HG03025 (cell line): ENCODE results near the gene CX3CR1.
A peak's percentile ranks its signal among the peaks of the same experiment; 100 is the strongest.

Experiments used
- ATAC-seq: cut with Tn5 transposase; IDR thresholded peaks from one replicate; pipeline ENCODE4 v1.9.1; 2021; ENCODE audit warnings: mild to moderate bottlenecking, moderate library complexity; ENCODE audit not compliant: unreplicated experiment, low FRiP score

Gene CX3CR1

DNA sequence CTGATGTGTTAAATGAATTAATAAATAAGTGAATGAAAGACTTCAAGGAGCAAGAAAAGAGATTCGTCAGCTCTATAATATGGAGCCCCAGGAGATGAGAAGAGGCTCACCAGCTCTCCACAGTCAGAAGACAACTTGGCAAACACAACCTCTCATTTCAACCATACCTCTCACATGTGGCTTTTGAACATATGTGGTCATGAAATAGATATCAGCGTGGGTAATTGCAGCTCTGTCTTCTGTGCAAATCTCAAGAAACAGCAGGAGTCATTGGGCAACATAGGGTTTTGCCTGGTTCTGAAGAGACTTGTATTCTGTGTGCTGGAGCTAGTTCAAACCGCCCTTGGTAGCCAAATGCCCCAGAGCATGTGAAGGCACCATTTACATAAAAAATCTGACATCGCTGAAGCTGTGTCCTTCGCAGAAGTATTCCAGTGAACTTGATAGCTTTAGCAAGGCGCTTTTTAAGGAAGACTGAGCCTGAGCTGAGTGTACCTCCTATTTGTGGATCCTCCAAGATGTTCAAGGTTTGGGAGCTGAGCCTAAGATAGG, 8.4 kb downstream of the CX3CR1 start:
- ATAC-seq = no peak

DNA sequence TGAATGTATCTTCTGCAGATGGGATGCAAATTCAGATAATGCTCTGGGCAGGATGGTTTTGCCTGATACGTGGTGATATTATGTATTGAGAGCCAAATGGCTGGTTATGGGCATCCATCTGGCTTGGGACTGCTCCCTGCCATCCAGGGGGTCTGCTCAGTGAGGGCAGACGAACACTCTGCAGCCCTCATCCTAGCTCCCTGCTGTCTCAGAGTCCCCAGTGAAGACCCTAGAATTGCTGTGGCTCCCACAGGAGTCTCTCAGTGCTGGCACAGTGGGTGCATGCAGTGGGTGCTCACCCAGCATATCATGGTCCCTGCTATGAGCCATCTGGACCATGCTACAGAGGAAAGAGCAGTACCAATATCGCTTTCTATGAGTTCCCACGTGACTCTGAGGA, 10.3 kb downstream of the CX3CR1 start:
- ATAC-seq = no peak

DNA sequence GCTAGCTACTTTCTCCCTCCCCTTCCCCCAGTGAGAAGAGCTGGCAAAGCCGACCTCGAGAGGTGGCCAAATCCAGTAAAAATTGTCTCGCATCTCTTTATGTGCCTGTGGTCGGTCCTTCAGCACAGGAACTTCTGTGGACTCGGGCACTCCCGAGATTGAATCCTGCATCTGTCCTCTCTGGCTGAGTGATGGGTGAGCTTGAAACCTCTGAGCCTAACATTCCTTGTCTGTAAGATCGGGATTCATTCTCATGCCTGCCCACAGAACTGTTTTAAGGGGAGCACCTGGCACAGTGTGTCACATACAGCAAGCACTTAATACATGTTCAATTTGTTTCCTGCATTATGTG, 11.3 kb downstream of the CX3CR1 start:
- ATAC-seq = no peak

DNA sequence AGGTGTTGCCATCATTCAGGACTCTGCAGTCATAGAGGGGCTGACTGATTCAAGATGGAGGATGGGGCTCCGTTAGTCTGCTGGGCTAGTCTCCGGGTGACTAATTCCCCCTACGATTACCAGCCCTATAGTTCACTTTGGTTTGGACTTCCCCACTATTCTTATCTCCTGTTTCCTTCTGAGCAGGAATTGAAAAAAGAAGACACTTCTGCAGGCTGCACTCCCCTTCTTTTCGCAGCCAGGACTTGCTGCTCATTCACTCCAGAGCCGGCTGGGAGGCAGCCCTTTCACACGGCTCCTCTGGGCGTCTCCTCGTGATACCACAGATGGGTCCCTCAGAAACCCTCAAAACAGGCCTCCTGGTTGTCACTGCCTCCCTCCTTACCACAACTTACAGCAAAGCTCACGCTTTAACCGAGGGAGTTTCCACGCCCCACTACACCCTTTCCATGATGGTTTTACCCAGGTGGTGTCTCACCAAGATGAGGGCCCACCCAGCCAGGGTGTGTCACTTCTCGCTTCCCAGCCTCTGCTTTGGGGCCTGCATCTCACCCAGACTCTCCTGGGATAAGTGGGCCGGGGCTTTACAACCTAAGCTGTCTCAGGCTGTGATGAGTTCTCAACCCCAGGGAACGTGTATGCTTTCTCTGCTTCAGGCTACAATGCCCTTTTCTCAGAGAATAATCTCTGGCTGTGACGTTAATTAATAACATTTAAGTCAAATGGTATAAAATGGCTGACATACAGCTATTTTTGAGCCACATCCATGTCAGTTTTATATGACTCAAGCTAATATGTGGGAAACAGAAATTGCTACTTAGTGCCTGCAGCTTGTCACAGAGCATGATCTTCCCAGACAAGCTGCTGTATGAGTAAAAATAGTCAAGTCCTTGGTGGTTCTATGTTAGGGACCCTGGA, 11.9 kb downstream of the CX3CR1 start:
- ATAC-seq = no peak

DNA sequence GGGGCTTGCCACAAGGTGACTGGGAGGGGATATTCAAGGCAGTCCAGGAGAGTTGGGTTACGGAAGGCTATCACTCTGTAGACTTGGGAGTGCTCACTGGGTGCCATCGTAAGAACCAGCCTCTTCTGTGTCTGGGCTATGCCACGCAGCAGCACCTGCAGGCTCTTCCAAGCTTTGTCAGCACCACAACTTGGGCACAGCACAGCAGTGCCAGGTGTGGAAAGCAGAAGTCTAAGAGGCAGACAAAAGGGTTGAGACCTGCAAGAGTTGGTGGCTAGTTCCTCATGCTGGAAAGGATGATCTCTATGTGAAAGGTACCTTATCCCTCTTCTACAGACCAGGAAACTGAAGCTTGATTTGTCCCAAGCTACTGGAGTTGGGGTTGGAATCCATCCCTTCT, 15.8 kb downstream of the CX3CR1 start:
- no peak for ATAC-seq

DNA sequence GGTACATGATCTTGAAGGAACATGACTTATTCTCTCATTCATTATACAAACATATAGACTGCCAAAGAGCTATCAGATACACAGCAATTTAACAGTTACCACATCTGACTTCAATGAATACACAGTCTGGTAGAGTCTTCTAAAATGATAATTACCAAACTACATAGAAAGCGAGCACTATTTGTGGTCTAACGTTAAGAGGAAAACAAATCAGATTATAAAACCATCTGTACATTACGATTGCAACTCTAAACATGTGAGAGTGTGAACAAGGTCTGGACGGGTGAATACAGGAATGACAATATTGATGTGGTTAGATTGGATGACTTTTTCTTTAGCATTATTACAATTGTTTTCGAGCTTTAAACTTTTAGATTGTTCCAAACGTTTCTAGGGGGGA, 16.3 kb downstream of the CX3CR1 start:
- ATAC-seq = no peak

DNA sequence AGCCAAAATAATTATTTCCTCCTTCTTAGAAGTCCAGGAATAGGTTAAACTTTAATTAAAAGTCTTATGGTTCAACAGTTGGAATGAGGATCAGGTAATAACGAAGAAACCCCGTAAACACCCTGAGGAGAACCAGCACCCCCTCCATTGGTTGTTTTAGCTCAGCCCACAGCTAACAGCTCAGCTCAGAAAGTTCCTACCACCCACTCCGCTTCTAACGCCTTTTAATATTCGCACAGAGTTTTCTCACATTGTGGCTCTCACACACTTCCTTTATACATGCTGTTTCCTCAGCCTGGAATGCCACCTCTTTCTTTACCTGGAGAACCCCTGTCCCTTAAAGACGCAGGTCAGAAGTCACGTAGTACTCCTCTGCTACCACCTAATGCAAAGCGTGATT, 17.0 kb downstream of the CX3CR1 start:
- ATAC-seq = no peak

DNA sequence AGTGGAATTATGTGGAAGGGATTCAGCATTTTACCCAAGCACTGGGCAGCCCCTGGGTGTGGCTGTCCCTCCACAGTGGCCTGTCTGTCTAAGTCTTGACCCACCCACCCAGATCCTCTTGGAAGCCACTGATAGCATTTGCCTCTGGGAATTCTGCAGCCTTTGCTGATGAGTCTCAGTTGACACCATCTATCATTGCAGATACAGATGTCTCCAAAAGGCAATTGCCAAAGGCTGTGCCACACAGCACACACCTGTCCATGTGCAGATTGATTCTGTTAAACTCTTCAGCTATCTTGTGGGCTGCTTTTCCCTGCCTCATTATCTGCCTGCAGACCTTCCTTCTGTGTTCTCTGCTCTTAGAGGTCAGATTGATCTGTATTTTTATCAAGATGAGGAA, 18.1 kb downstream of the CX3CR1 start:
- no peak for ATAC-seq

DNA sequence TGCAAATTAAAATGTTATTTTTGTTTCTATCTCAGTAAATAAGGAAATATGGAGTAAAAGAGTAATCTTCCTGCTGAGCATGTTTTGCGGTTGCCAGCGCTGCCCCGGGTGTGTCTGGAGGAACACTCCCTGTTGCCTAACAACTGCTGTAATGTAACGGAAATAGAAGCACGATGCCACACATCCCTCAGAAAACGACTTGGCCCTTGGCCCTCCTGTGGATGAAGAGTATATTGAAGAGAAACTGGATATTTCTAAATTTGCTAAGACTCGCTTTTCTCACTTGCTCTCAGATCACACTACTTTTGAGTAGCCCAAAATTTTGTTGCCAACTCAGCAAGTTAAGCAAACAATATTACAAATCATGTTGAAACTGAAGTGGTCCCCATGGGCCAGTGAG, 18.9 kb downstream of the CX3CR1 start:
- no peak for ATAC-seq

DNA sequence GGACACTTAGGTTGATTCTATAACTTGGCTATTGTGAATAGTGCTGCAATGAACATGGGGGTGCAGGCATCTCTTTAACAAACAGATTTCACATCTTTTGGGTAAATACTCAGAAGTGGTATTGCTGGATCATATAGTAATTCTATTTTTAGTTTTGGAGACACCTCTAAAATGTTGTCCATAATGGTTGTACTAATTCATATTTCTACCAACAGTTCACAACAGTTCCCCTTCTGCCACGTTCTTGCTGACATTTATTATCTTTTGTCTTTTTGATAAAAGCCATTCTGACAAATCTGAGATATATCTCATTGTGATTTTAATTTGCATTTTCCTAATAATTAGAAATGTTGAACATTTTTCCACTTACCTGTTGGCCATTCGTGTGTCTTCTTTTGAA, 19.5 kb downstream of the CX3CR1 start:
- no peak for ATAC-seq

DNA sequence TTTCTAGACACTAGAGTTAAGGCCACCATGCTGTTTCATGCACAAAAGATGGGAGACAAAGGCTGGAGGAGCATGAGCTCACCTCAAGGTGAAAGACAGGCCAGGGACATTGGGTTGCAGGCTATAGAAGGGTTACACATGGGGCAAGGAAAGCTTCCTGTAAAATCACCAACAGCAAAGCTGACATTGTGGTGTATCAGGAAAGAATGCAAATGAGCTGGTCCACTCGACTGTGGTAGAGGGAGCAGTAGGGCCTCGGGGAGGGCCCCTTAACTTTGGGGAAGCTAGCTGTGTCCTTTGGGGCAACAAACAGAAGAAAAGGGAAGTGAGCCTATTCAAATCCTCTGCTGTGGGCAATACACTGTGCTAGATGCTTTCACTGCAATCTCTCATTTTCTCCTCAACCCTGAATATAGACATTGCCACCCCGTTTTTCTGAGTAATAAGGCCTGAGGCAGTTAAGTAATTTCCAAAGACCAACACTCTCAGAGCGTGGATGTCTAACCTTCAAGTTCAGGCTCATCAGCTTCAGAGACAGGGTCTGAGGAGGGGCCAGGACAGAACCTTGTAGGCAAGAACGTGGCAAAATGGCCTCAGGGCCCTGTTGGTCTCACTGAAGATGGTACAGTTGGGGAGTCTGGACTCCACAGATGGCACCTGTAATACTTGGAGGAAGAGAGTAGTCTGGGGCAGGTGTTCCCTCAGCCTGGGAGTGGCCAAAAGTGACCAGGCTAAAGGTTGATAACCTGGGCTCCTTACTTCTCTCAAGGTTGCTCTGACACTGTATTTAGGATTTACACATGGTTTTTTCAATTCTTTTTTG, 24.1 kb downstream of the CX3CR1 start:
- ATAC-seq = peak; percentile 99

DNA sequence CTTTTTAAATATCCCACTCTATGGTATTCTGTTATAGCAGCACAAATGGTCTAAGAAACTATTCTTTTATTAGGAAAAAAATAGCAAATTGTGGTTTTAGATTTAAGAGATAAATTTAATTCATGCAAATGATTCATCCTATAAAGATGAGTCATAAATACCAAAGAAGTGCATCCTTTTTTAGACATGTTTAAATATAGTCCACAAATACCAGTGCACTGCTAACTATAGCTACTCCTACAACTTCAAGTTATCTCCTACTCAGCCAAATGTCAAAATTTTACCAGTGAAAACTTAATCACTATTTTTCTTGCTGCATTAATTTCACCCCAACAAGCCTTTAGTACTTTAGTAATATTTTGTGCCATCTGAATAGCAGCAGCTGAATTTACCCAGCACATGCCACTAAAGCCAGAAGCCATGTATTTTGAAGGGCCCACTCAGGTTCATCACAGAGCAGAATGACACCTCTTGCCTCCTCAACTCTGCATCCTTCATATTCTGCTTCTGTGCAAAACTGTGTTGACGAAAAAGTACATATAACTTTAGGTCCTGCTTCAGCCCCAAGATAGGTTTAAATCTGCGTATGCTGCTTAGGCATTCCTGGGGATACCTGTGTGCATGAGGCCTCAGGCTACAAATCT, 24.9 kb downstream of the CX3CR1 start:
- no peak for ATAC-seq

DNA sequence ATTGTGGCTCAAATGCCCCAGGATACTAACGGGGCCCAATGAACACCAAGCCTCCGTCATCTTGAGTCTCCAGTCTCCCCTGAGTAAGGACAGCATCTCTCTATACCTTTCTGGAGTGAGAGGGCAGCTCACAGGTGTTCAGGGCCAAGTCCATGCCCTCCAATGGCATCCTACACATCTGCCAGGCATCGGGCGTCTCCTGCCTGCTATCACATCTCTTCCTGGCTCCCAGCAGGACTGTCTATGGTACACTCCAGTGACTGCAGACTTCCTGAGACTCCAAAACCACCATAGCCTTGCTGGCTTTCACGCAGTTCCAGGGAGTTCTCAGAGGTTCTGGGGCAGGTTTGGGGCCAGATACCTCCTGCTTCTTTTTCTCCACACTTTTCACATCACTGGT, 28.3 kb downstream of the CX3CR1 start:
- no peak for ATAC-seq

DNA sequence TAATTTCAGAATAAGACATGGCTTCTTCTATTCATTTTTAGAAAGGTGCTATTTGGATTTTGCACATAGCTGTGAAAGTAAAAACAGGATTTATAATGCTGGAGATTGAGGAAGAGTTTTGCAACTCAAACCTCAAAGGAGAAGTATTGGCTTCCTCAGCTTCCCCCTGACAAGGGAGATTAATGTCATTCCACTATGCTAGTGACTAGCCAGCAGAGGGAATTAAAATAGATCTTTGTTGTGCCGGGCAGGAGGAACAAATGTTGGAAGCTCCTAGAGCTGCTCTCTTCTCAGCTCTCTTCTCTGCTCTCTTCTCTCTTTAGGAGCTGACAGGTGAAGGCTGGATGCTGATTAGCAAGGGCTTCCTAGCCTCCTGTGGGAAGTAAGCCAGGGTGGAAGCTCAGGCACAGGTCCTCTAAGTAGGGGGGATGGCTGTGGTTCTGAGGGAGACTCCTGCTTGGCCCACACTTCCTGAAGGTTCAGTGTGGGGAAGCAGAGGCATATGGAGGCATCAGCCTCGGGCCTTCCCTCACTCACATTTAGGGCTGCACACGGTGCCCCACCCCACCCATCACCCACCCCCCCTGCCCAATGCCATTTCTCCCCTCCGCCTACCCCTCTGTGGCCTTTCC, 29.6 kb downstream of the CX3CR1 start:
- no peak for ATAC-seq

DNA sequence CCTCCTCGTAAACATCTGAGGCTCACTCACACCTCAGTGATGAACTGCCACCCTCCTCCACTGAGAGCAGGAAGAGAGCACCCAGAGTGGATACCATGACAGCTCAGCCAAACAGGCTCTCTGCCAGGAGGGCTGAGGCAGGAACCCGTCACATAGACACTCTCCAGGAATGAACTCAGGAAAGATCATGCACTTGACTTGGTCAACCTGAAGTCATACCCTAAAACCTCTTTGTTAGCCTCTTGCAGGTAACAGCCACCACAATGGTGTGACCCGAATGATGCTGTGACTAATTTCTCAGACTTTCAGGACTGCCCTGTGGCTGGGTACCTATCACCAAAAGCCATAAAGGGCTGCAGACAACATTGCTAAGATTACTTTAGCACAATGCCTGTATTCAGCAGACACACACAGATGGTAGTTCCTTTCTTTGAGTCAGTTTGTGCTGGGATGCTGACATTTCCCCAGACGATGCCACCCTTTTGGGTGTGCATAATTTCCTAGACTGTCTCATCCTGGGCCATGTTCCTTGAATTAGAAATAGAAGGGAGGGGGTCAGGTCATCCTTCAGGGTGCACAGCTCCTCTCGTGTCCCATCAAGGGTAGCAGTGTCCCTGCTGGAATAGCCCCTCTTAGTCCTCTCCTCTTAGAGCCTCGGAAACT, 30.3 kb downstream of the CX3CR1 start:
- no peak for ATAC-seq

DNA sequence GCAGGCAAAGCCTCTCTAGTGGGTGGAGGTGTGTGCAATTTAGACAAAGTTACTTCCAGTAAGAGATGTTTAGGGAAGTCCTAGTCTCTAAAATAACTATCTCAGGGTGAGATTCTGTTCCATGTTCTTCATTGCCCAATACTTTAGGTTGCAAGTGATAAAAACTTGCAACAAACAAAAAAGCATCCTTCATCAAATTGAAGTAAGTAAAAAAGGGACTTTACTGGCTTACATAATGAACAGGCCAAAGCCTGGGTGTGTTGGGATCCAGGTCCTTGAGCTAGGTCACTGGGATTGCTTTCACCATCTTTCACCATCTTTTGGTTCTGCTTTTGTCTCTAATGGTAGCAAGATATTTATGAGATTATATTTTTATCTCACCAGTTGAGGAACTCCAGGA, 38.3 kb downstream of the CX3CR1 start:
- ATAC-seq = no peak

DNA sequence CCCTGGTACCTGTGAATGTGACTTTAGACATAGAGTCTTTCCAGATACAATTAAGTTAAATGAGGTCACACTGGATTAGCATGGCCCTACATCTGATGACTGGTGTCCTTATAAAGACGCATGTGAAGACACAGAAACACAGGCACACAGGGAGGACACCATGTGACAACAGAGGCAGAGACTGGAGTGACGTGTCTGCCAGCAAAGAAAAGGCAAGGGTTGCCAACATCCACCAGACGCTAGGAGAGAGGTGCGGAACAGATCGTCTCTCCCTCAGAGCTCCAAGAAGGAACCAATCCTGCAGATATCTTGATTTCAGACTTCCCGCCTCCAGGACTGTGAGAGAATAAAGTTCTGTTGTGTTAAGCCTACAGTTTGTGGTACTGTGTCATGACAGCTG, 42.8 kb downstream of the CX3CR1 start:
- ATAC-seq = no peak

DNA sequence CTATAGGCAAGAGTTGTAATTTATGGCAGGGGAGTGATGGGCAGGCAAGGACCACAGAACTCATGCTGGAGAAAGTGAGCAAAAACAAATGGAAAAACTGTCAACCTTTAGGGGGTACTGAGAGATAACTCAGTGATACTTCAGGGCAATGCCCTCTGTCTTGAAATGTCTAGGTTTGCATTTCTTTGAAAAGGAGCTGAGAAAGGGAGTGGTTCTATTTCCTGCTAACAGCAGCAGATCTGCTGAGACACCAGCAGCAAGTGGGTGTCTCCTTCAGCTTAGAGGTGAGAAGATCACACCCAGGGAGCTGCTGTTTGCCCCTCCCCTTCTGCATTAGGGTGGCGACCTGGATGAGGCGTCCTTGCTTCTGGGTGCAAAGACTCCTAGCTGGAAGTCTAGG, 45.2 kb downstream of the CX3CR1 start:
- no peak for ATAC-seq

DNA sequence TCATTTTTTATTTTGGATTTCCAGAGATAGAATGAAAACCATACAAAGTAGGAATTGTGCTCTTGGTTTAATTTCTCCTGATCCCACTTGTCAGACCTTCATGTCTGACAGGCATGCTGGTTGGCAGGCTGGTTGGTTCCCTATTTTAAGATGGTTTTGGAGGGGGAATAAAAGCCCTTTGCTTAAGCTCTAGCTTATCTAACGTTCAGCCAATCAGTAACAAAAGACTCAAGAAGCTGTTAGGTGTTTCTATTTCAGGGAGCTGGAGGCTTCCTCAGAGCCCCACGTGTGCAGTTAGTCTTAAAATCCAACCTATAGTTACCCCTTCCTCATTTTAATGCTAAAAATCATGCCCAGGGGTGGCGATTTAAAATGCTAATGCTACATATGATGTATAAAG, 47.0 kb downstream of the CX3CR1 start:
- no peak for ATAC-seq

DNA sequence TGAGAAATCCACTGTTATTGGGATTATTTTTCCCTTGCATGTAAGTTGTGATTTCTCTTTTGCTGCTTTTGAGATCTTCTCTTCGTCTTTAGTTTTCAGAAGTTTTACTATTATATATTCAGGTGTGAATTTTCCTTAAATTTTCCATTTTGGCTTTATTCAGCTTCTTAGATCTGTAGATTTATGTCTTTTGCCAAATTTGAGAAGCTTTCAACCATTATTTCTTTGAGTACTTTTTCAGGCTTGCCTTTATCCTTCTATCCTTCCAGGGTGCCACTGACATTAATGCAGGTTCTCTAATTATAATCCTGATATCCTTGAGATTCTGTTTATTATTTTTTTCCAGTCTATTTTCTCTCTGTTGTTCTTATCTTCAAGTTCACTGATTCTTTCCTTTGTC, 49.4 kb downstream of the CX3CR1 start:
- ATAC-seq = no peak
